Subcutaneous adipose tissue (tissue), 4 donors: Measurements from ENCODE around the gene TRIM65. TPM values are rescaled to one million over a fixed set of nuclear protein-coding genes. Genes with fewer than 3 reads are reported as not detected.

Source experiments
- total RNA-seq, 4 donors: library from RNA; depleted of rRNA; stranded (reverse); fragments of >200 nt; gene quantifications; one replicate each; pipeline ENCODE4 v1.1.0, GENCODE V29; 2016
- TF ChIP-seq, protein P1 (sequence below): fragments of 450-650 bp; IDR thresholded peaks from one replicate; pipeline ENCODE4 v1.5.1; 2016; ENCODE audit warnings: low read depth, mild to moderate bottlenecking, control low read depth, antibody characterized with exemption, moderate library complexity

The TRIM65 gene
- total RNA-seq, 4 donors from 2014 or later, result 14.3 to 33.9 (median 24.7) TPM

DNA sequence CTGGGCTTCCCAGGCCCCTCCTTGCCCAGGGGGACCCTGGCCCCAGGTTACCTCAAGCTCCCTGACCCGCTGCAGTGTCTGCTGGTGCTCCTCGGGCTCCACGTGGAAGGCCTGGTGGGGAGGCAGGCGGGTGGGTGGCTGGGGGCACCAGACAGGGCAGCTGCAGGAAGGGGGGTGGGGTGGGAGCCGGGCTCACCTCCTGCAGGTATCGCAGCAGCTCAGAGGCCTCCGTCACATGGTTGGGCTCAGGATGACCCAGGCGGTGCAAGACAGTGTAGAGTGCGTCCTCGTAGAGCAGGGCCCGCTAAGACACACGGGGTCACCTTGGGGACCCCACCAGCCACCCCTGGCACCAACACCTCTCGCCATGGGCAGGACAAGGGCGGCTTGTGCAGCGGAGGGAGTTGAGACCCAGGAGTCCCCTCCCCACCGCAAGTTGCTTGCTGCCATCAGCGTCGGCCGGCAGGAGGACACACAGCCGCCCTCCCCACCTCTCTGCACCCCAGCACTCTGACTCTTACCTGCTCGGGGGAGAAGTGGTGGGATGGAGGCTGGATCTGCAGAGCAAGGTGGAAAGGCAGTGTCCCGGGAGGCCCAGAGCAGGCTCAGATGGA is 53.7 kb downstream of the TRIM65 start:
- TF ChIP-seq, protein P1, sequence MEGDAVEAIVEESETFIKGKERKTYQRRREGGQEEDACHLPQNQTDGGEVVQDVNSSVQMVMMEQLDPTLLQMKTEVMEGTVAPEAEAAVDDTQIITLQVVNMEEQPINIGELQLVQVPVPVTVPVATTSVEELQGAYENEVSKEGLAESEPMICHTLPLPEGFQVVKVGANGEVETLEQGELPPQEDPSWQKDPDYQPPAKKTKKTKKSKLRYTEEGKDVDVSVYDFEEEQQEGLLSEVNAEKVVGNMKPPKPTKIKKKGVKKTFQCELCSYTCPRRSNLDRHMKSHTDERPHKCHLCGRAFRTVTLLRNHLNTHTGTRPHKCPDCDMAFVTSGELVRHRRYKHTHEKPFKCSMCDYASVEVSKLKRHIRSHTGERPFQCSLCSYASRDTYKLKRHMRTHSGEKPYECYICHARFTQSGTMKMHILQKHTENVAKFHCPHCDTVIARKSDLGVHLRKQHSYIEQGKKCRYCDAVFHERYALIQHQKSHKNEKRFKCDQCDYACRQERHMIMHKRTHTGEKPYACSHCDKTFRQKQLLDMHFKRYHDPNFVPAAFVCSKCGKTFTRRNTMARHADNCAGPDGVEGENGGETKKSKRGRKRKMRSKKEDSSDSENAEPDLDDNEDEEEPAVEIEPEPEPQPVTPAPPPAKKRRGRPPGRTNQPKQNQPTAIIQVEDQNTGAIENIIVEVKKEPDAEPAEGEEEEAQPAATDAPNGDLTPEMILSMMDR, result no peak

DNA sequence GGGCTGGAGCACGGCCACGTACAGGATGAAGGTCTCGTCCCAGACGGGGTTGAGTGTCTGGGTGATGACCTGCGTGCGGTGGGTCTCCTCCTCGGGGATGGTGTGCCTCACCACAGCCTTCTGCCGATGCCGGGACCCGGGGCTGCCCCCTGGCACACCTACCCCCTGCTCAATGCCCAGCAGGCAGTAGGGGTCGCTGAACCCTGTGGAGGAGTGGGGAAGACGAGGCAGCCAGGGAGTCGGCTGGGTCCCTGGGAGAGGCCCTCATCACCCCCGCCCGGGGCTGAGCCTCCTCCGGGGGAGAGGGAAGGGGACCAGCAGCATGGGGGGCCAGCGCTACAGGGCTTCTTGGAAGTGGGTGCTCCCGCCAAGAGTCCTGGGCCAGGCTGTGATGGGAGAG is 54.3 kb downstream of the TRIM65 start:
- TF ChIP-seq, protein P1, result no peak

DNA sequence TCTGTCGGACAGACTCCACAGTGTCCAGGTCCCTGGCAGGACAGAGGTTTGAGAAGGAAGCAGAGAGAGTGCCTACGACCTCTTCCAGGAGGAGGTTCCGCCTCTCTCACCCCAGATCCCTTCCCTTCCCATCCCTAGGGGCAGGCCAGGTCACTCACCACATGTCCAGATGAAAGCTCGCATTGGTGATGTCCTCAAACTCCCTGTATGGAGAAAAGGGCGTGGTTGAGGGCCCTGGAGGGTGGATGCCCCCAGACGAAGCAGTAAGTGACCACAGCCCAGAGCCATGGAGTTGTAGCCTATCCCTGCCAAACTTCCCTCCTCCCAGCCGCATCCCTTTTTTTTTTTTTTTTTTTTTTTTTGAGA is 56.0 kb downstream of the TRIM65 start:
- TF ChIP-seq, protein P1, result no peak

DNA sequence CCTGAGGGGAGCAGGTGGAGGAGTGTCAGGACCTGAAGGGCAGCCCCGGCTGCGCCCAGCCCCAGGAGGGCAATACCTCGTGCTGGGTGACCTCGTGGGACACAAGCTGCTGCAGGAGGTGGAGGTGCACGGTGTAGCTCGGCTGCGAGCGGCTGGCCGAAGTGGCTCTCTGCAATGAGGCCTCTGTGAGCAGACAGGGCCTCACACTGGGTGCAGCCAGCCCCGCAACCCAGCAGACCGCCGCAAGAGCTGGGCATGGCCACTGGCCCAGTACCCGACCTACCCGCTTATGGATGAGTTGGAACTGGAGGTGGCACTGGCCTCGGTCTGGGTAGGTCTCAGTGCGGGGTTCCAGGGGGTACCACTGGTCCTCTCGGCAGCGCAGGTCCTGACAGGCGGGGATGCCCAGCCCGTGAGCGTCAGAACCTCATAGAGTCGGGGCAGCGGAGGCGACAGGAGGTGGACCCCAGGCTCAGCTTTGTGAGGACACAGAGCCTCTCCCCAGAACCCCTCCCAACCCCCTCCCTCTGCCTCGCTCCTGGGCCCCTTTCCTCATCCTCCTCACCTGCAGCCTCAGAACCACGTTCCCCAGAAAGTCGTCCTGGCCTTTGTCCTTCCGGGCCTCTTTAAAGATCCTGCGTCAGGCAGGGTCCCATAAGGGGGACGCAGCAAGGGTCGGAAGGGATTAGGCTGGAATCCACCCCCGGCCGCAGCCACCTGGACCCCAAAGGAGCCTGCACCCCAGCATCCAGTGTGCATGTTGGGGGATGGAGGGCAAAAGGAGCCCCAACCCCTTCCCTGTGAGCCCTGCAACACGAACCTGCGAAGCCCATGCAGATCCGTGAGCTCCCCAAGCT is 56.6 kb downstream of the TRIM65 start:
- TF ChIP-seq, protein P1, result no peak

Other genes starting within 250 kb of the TRIM65 start
- 10 to 100 TPM in 2 of 4 donors, 1 to 10 TPM in 2; 7.7 to 23.4 (median 15.5) TPM for gene RECQL5, start 229.8 kb downstream of the TRIM65 start, total RNA-seq
- gene SAP30BP, start 229.6 kb downstream of the TRIM65 start, total RNA-seq, result 10 to 100 TPM; 58.0 to 78.9 (median 61.7) TPM
- gene ITGB4, start 175.5 kb downstream of the TRIM65 start, total RNA-seq, result 10 to 100 TPM in 2 of 4 donors, 1 to 10 TPM in 2; 5.1 to 25.2 (median 9.9) TPM
- gene GALK1, start 131.8 kb downstream of the TRIM65 start, total RNA-seq, result 10 to 100 TPM; 13.2 to 31.3 (median 24.5) TPM
- gene UNK, start 112.1 kb downstream of the TRIM65 start, total RNA-seq, result 10 to 100 TPM; 21.8 to 42.1 (median 29.7) TPM
- 1 to 10 TPM; 4.7 to 9.7 (median 8.5) TPM for gene UNC13D, start 52.5 kb downstream of the TRIM65 start, total RNA-seq
- gene WBP2, start 41.6 kb downstream of the TRIM65 start, total RNA-seq, result 10 to 100 TPM; 55.3 to 91.7 (median 65.6) TPM
- gene TRIM47, start 18.4 kb downstream of the TRIM65 start, total RNA-seq, result 10 to 100 TPM; 10.3 to 23.0 (median 20.8) TPM
- 10 to 100 TPM; 28.4 to 57.9 (median 46.0) TPM for gene MRPL38, start 7.9 kb upstream of the TRIM65 start, total RNA-seq
- gene FBF1, start 44.1 kb upstream of the TRIM65 start, total RNA-seq, result 1 to 10 TPM; 3.1 to 8.8 (median 6.7) TPM
- gene ACOX1, start 82.2 kb upstream of the TRIM65 start, total RNA-seq, result 100 to 1,000 TPM in 3 of 4 donors, 10 to 100 TPM in 1; 97.3 to 165 (median 103) TPM
- gene TEN1, start 82.3 kb upstream of the TRIM65 start, total RNA-seq, result 10 to 100 TPM in 3 of 4 donors, 1 to 10 TPM in 1; 4.7 to 29.0 (median 20.8) TPM
- gene CDK3, start 103.9 kb upstream of the TRIM65 start, total RNA-seq, result 10 to 100 TPM in 1 of 4 donors, 1 to 10 TPM in 3; 4.9 to 10.2 (median 5.7) TPM
- 1 to 10 TPM in 1 of 4 donors, under 1 TPM in 3; 0.19 to 1.3 (median 0.87) TPM for gene EVPL, start 130.4 kb upstream of the TRIM65 start, total RNA-seq
- 10 to 100 TPM; 39.8 to 74.2 (median 48.4) TPM for gene SRP68, start 175.6 kb upstream of the TRIM65 start, total RNA-seq
- not detected for gene GALR2, start 177.8 kb upstream of the TRIM65 start, total RNA-seq
- gene ZACN, start 182.2 kb upstream of the TRIM65 start, total RNA-seq, result not detected
- 10 to 100 TPM; 57.7 to 79.1 (median 71.4) TPM for gene EXOC7, start 206.8 kb upstream of the TRIM65 start, total RNA-seq
- not detected for gene FOXJ1, start 244.3 kb upstream of the TRIM65 start, total RNA-seq